Central memory CD8-positive, alpha-beta T cell (primary cell): Measurements from ENCODE around the gene CAVIN1.
"Not testable (repeated sequence)": the region's sequence is repeated elsewhere in the genome, so short reads cannot be mapped to it uniquely, and the experiment has no call there.

Experiments
- ATAC-seq: fragments of 150-1000 bp; cut with Tn5 transposase; replicated peaks from 2 replicates; pipeline ENCODE4 v1.10.0; 2022; ENCODE audit warnings: mild to moderate bottlenecking, moderate FRiP score, moderate number of reproducible peaks; ENCODE audit not compliant: poor library complexity, severe bottlenecking; ENCODE audit errors: extremely low read depth
- DNase-seq, 2 donors: peaks; one replicate each; pipeline ENCODE4 v3.0.0; 2021; ENCODE audit warnings: low spot score in 2 of 2
- H3K27ac Mint-ChIP-seq: one replicate; pipeline ENCODE4 v1.8.0; 2022; ENCODE audit warnings: low read depth, mild to moderate bottlenecking, moderate library complexity, mixed read lengths
- H3K27me3 Mint-ChIP-seq: one replicate; pipeline ENCODE4 v1.8.0; 2022; ENCODE audit warnings: mixed read lengths
- H3K36me3 Mint-ChIP-seq: one replicate; pipeline ENCODE4 v1.8.0; 2022; ENCODE audit warnings: mild to moderate bottlenecking, moderate library complexity, mixed read lengths; ENCODE audit not compliant: insufficient read depth
- H3K4me1 Mint-ChIP-seq: one replicate; pipeline ENCODE4 v1.8.0; 2022; ENCODE audit warnings: mixed read lengths
- H3K4me3 Mint-ChIP-seq: one replicate; pipeline ENCODE4 v1.8.0; 2022; ENCODE audit warnings: mild to moderate bottlenecking, moderate library complexity, mixed read lengths
- H3K9me3 Mint-ChIP-seq: one replicate; pipeline ENCODE4 v1.8.0; 2022; ENCODE audit warnings: mixed read lengths

CAVIN1 gene

GRCh38 chr17:42360388-42360787 lies 62.7 kb downstream of the CAVIN1 start:
- Mint-ChIP-seq H3K36me3 (peaks cover 12% of the 10 kb centered on the region), H3K4me1 (peaks cover 55% of the 10 kb centered on the region)
- ATAC-seq, H3K27ac Mint-ChIP-seq, H3K4me3 Mint-ChIP-seq, H3K27me3 Mint-ChIP-seq, H3K9me3 Mint-ChIP-seq, DNase-seq: not testable (repeated sequence)

GRCh38 chr17:42359133-42359532 lies 63.9 kb downstream of the CAVIN1 start:
- Mint-ChIP-seq H3K36me3 (peaks cover 11% of the 10 kb centered on the region), H3K4me1 (peaks cover 49% of the 10 kb centered on the region), H3K4me3 (no peak overlapping the region), H3K9me3 (no peaks in the 10 kb centered on the region), H3K27me3 (no peaks in the 10 kb centered on the region), H3K27ac (no peak overlapping the region)
- no peak for DNase-seq
- ATAC-seq, result no peak

- H3K27ac Mint-ChIP-seq, result no peak overlapping the region
- no peaks in the 10 kb centered on the region for H3K27me3 Mint-ChIP-seq
- H3K4me1 Mint-ChIP-seq, result peaks cover 47% of the 10 kb centered on the region
- DNase-seq (no peak), ATAC-seq (no peak)
- peaks cover 8% of the 10 kb centered on the region for H3K36me3 Mint-ChIP-seq
- H3K9me3 Mint-ChIP-seq, result no peaks in the 10 kb centered on the region
- H3K4me3 Mint-ChIP-seq, result no peak overlapping the region
Measured at GRCh38 chr17:42358434-42358833, 64.6 kb downstream of the CAVIN1 start.

GRCh38 chr17:42354956-42355843 lies 67.9 kb downstream of the CAVIN1 start:
- Mint-ChIP-seq H3K4me3 (no peak overlapping the region), H3K27me3 (no peaks in the 10 kb centered on the region), H3K27ac (no peak overlapping the region), H3K9me3 (no peaks in the 10 kb centered on the region), H3K4me1 (peaks cover 32% of the 10 kb centered on the region), H3K36me3 (peaks cover 13% of the 10 kb centered on the region)
- ATAC-seq (no peak), DNase-seq (no peak)
